CD4-positive, CD25-positive, alpha-beta regulatory T cell (primary cell): ENCODE results near the gene TXNRD2. TPM values are rescaled to one million over a fixed set of nuclear protein-coding genes. Genes with fewer than 3 reads are reported as not detected.

Experiments used
- ATAC-seq, 2 donors: fragments of 150-1000 bp; cut with Tn5 transposase; one replicate each; pipeline ENCODE4 v1.10.0; 2021; ENCODE audit warnings: low read depth in 2 of 2, moderate number of reproducible peaks in 2 of 2, moderate library complexity in 1 of 2
- DNase-seq, 3 donors: peaks; one replicate each; pipeline versions ENCODE4 v3.0.0 to v3.0.0-alpha.2; 2012 to 2022; ENCODE audit warnings: mixed read lengths in 1 of 3
- H3K27ac ChIP-seq: one replicate; pipeline ENCODE4 v1.7.0; 2013; ENCODE audit warnings: mild to moderate bottlenecking, low read length; ENCODE audit not compliant: insufficient read depth, poor library complexity, severe bottlenecking
- H3K27me3 ChIP-seq: one replicate; pipeline ENCODE4 v1.7.0; 2013; ENCODE audit warnings: low read length; ENCODE audit not compliant: control insufficient read depth, insufficient read depth
- H3K36me3 ChIP-seq: one replicate; pipeline ENCODE4 v1.7.0; 2013; ENCODE audit warnings: mild to moderate bottlenecking, low read length, moderate library complexity; ENCODE audit not compliant: control insufficient read depth, insufficient read depth
- H3K4me1 ChIP-seq: 2 replicates; pipeline ENCODE4 v1.7.0; 2013; ENCODE audit warnings: mild to moderate bottlenecking, low read length; ENCODE audit not compliant: insufficient read depth, control insufficient read depth, poor library complexity, severe bottlenecking
- H3K4me3 ChIP-seq: one replicate; pipeline ENCODE4 v1.7.0; 2013; ENCODE audit warnings: low read depth, mild to moderate bottlenecking, low read length, moderate library complexity
- H3K9me3 ChIP-seq, 2 experiments: 1 replicate in 1 of 2; 2 replicates in 1 of 2; pipeline ENCODE4 v1.7.0; 2013; ENCODE audit warnings: low read length in 2 of 2, mild to moderate bottlenecking in 1 of 2, moderate library complexity in 1 of 2; ENCODE audit not compliant: control insufficient read depth in 2 of 2
- H3K27ac Mint-ChIP-seq, 3 donors: one replicate each; pipeline ENCODE4 v1.8.0; 2020 to 2022; ENCODE audit warnings: mild to moderate bottlenecking in 3 of 3, mixed read lengths in 3 of 3, moderate library complexity in 2 of 3
- H3K27me3 Mint-ChIP-seq: one replicate; pipeline ENCODE4 v1.8.0; 2022; ENCODE audit warnings: mild to moderate bottlenecking, mixed read lengths
- H3K36me3 Mint-ChIP-seq: one replicate; pipeline ENCODE4 v1.8.0; 2020; ENCODE audit warnings: mixed read lengths
- H3K4me1 Mint-ChIP-seq, 4 donors: one replicate each; pipeline ENCODE4 v1.8.0; 2020 to 2022; ENCODE audit warnings: mixed read lengths in 4 of 4, mild to moderate bottlenecking in 1 of 4
- H3K4me3 Mint-ChIP-seq, 4 donors: one replicate each; pipeline ENCODE4 v1.8.0; 2020 to 2022; ENCODE audit warnings: mild to moderate bottlenecking in 4 of 4, mixed read lengths in 4 of 4, moderate library complexity in 3 of 4
- H3K9me3 Mint-ChIP-seq, 7 donors: one replicate each; pipeline ENCODE4 v1.8.0; 2020 to 2022; ENCODE audit warnings: mixed read lengths in 7 of 7, mild to moderate bottlenecking in 3 of 7, moderate library complexity in 2 of 7
- polyA plus RNA-seq, 4 donors: library from polyadenylated mRNA; unstranded; fragments of 300-500 nt; fragmentation: Illumina TruSeq; gene quantifications; one replicate each; pipeline ENCODE4 v1.2.3, GENCODE V29; 2021
- total RNA-seq: library from RNA; stranded (reverse); gene quantifications from one replicate; pipeline ENCODE4 v1.2.3, GENCODE V29; 2022

The TXNRD2 gene
- total and polyA plus RNA-seq, 5 donors from 2014 or later = 11.3 to 25.7 (median 11.9) TPM

GRCh38 chr22:19865141-19865829 is 76.3 kb downstream of the TXNRD2 start:
- no peaks in the 10 kb centered on the region for H3K4me1 ChIP-seq
- DNase-seq = no peak
- H3K4me1 Mint-ChIP-seq = peaks cover 0 to 9% (median 7%) of the 10 kb centered on the region in 4 donors

GRCh38 chr22:19864538-19865106 is 77.0 kb downstream of the TXNRD2 start:
- Mint-ChIP-seq H3K9me3 (no peaks in the 10 kb centered on the region), H3K36me3 (peaks cover 6% of the 10 kb centered on the region), H3K4me3 (peak overlapping the region in 1 of 4 donors; percentile 68), H3K27ac (peak overlapping the region in 1 of 3 donors; percentile 11), H3K4me1 (peaks cover 0 to 13% (median 10%) of the 10 kb centered on the region in 4 donors), H3K27me3 (no peaks in the 10 kb centered on the region)
- H3K9me3 ChIP-seq = no peaks in the 10 kb centered on the region
- ATAC-seq = no peak
- no peak for DNase-seq
- no peak overlapping the region for H3K4me3 ChIP-seq
- no peaks in the 10 kb centered on the region for H3K36me3 ChIP-seq
- no peaks in the 10 kb centered on the region for H3K4me1 ChIP-seq
- no peak overlapping the region for H3K27ac ChIP-seq
- H3K27me3 ChIP-seq = no peaks in the 10 kb centered on the region

More at GRCh38 chr22:19865141-19865829, 76.3 kb downstream of the TXNRD2 start:
- Mint-ChIP-seq H3K27me3 (no peaks in the 10 kb centered on the region), H3K9me3 (no peaks in the 10 kb centered on the region), H3K36me3 (peaks cover 6% of the 10 kb centered on the region), H3K4me3 (no peak overlapping the region), H3K27ac (no peak overlapping the region)
- no peak overlapping the region for H3K4me3 ChIP-seq
- H3K27ac ChIP-seq = no peak overlapping the region
- H3K27me3 ChIP-seq = no peaks in the 10 kb centered on the region
- H3K9me3 ChIP-seq = no peaks in the 10 kb centered on the region
- no peak for ATAC-seq
- no peaks in the 10 kb centered on the region for H3K36me3 ChIP-seq

- Mint-ChIP-seq H3K4me3 (no peak overlapping the region), H3K9me3 (no peaks in the 10 kb centered on the region), H3K27ac (peak overlapping the region in 1 of 3 donors; percentile 11), H3K27me3 (no peaks in the 10 kb centered on the region), H3K36me3 (peaks cover 6% of the 10 kb centered on the region), H3K4me1 (peaks cover 0 to 15% (median 14%) of the 10 kb centered on the region in 4 donors)
- no peaks in the 10 kb centered on the region for H3K9me3 ChIP-seq
- no peaks in the 10 kb centered on the region for H3K27me3 ChIP-seq
- no peak overlapping the region for H3K27ac ChIP-seq
- no peak overlapping the region for H3K4me3 ChIP-seq
- no peak for DNase-seq
- H3K36me3 ChIP-seq = no peaks in the 10 kb centered on the region
- ATAC-seq = no peak
- H3K4me1 ChIP-seq = no peaks in the 10 kb centered on the region
Observed at GRCh38 chr22:19863571-19863970, 78.0 kb downstream of the TXNRD2 start.

DNA sequence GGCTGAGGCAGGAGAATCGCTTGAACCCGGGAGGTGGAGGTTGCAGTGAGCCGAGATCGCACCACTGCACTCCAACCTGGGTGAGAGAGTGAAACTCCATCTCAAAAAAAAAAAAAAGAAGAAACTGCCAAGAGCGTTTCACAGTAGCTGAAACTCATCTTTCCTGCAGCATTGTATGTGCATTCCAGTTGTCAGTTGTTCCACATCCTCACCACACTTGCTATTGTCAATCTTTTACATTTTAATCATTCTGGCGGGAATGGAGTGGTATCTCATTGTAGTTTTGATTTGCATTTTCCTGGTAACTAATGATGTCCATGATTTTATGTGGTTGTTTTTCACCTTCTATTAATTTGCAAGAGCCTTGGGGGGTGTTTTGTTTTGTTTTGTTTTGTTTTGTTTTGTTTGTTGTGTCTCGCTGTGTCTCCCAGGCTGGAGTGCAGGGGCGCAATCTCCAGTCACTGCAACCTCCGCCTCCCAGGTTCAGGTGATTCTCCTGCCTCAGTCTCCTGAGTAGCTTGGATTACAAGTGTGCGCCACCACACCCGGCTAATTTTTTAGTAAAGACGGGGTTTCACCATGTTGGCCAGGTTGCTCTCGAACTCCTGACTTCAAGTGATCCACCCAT is 78.9 kb downstream of the TXNRD2 start:
- no peaks in the 10 kb centered on the region for H3K4me1 ChIP-seq
- ATAC-seq (no peak), DNase-seq (no peak)
- H3K27me3 Mint-ChIP-seq = no peaks in the 10 kb centered on the region
- no peaks in the 10 kb centered on the region for H3K27me3 ChIP-seq
- H3K4me1 Mint-ChIP-seq = peaks cover 7 to 21% (median 18%) of the 10 kb centered on the region in 4 donors
- H3K27ac ChIP-seq = no peak overlapping the region
- H3K9me3 ChIP-seq = no peaks in the 10 kb centered on the region
- no peaks in the 10 kb centered on the region for H3K9me3 Mint-ChIP-seq
- H3K4me3 Mint-ChIP-seq = peak overlapping the region in 1 of 4 donors; percentile 61
- H3K36me3 ChIP-seq = no peaks in the 10 kb centered on the region
- H3K36me3 Mint-ChIP-seq = peaks cover 6% of the 10 kb centered on the region
- H3K27ac Mint-ChIP-seq = peak overlapping the region in 1 of 3 donors; percentile 13
- no peak overlapping the region for H3K4me3 ChIP-seq

DNA sequence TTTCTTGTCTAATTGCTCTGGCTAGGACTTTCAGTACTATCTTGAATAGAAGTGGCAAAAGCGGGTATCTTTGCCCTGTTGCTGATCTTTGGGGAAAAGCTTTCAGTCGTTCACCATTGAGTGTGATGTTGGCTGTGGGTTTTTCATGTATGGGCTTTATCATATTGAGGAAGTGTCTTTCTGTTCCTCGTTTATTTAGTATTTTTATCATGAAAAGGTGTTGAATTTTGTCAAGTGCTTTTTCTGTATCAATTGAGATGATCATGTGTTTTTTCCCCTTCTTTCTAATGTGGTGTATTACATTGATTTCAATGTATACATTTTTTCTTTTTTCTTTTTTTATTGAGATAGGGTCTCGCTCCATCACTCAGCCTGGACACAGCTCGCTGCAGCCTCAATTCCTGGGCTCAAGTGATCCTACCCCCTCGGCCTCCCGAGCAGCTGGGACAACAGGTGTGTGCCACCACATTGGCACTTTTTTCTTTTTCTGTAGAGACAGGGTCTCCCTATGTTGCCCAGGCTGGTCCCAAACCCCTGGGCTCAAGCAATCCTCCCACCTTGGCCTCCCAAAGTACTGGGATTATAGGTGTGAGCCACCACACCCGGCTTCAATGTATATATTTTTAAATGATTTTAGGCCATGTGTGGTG is 81.6 kb downstream of the TXNRD2 start:
- peaks cover 18% of the 10 kb centered on the region for H3K4me1 ChIP-seq
- no peak overlapping the region for H3K27ac ChIP-seq
- H3K4me3 ChIP-seq = no peak overlapping the region
- Mint-ChIP-seq H3K4me3 (no peak overlapping the region), H3K4me1 (peaks cover 8 to 34% (median 24%) of the 10 kb centered on the region in 4 donors), H3K27ac (peak overlapping the region in 2 of 3 donors; percentile 52 to 56), H3K9me3 (no peaks in the 10 kb centered on the region), H3K27me3 (no peaks in the 10 kb centered on the region), H3K36me3 (peaks cover 6% of the 10 kb centered on the region)
- no peaks in the 10 kb centered on the region for H3K27me3 ChIP-seq
- DNase-seq (no peak), ATAC-seq (no peak)
- H3K9me3 ChIP-seq = no peaks in the 10 kb centered on the region
- no peaks in the 10 kb centered on the region for H3K36me3 ChIP-seq

DNA sequence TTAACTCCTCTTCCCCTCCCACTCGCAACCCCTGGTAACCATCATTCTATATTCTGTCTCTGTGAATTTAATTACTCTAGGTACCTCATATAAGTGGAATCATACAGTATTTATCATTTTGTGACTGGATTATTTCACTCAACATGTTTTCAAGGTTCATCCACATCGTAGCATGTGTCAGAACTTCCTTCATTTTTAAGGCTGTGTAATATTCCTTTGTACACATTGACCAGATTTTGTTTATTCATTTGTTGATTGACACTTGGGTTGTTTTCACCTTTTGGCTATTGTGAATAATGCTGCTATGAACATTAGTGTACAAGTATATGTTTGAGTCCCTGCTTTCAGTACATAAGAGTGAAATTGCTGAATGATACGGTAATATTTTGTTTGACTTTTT is 84.2 kb downstream of the TXNRD2 start:
- peaks cover 15 to 53% (median 40%) of the 10 kb centered on the region in 4 donors for H3K4me1 Mint-ChIP-seq

DNA sequence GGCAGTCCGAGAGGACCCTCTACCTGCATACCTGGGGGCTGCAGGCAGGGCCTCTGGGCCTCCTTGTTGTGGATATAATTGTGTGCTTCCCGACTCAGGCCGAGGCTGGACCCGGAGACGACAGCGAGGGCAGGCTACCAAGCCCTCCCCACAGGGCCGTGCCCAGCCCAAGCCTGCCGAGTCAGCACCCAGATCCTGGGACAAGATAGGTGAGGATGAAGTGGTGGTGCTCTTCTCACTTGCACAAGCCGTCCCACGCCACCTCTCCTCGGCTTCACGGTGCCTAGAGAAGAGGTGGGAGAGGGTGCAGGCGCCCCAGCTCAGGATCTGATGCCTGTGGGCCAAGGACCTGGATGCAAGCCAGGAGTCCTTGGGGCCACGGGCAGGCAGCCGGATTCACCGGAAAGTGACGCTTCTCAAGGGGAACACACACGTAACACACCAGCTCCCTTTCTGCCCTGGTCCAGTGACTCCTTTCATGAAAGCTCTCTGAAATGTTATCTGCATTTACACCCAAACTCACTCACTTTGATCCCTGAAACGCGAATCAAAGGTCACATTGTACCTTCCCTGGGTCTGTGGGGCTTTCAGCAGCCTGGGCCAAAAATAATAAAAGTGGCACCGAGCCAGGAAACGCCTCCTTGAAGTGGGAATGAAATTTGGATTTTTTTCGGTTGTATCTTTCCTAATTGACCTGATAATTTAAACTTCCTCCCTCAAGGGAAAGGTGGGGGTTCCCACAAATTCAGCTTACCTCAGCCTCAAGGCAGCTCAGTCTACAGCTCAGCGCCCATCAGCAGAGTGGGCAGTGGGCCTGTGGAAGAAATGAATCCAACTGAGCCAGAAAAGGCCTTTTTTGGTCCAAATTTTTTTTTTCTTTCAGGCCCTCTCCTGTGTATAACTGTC is 85.9 kb downstream of the TXNRD2 start:
- Mint-ChIP-seq H3K36me3 (no peaks in the 10 kb centered on the region), H3K4me1 (peaks cover 15 to 61% (median 41%) of the 10 kb centered on the region in 4 donors), H3K9me3 (no peaks in the 10 kb centered on the region), H3K4me3 (peak overlapping the region; percentile 93 to 99 (median 97)), H3K27ac (peak overlapping the region; percentile 91 to 97 (median 95)), H3K27me3 (no peaks in the 10 kb centered on the region)
- peak in 2 of 3 donors; percentile 34 to 74 for DNase-seq
- peak; percentile 3 to 15 for ATAC-seq
- Histone ChIP-seq H3K4me3 (peak overlapping the region; percentile 73), H3K9me3 (no peaks in the 10 kb centered on the region), H3K27me3 (no peaks in the 10 kb centered on the region), H3K36me3 (peaks cover 14% of the 10 kb centered on the region), H3K4me1 (peaks cover 45% of the 10 kb centered on the region), H3K27ac (peak overlapping the region; percentile 86)

More for the DNA sequence above, 84.2 kb downstream of the TXNRD2 start:
- DNase-seq = no peak
- H3K4me3 ChIP-seq = no peak overlapping the region
- ATAC-seq = no peak
- no peaks in the 10 kb centered on the region for H3K9me3 Mint-ChIP-seq
- H3K27ac Mint-ChIP-seq = peak overlapping the region; percentile 63 to 76 (median 67)
- peak overlapping the region; percentile 86 for H3K27ac ChIP-seq
- H3K36me3 ChIP-seq = no peaks in the 10 kb centered on the region
- peaks cover 34% of the 10 kb centered on the region for H3K4me1 ChIP-seq
- H3K27me3 ChIP-seq = no peaks in the 10 kb centered on the region
- no peaks in the 10 kb centered on the region for H3K9me3 ChIP-seq
- H3K4me3 Mint-ChIP-seq = peak overlapping the region; percentile 36 to 99 (median 92)
- peaks cover 6% of the 10 kb centered on the region for H3K36me3 Mint-ChIP-seq
- no peaks in the 10 kb centered on the region for H3K27me3 Mint-ChIP-seq
